HS-27A (cell line): ENCODE measurements around the gene MSANTD7.
"Not testable (repeated sequence)": the region's sequence is repeated elsewhere in the genome, so short reads cannot be mapped to it uniquely, and the experiment has no call there.

Source experiments
- DNase-seq: peaks from one replicate; pipeline ENCODE4 v3.0.0-alpha.2; 2012; ENCODE audit warnings: low read depth, missing footprints

Gene MSANTD7

GRCh38 chr10:14837003-14837756 is 926 bp upstream of the MSANTD7 start:
- no peak for DNase-seq

- no peak for DNase-seq
Measured at GRCh38 chr10:14838582-14839304, 637 bp downstream of the MSANTD7 start.

GRCh38 chr10:14839305-14839695 is 1.2 kb downstream of the MSANTD7 start:
- no peak for DNase-seq

GRCh38 chr10:14840178-14840577 is 2.1 kb downstream of the MSANTD7 start:
- no peak for DNase-seq

GRCh38 chr10:14843327-14843988 is 5.4 kb downstream of the MSANTD7 start:
- no peak for DNase-seq

- no peak for DNase-seq
Measured at GRCh38 chr10:14844948-14845347, 6.8 kb downstream of the MSANTD7 start.

GRCh38 chr10:14852236-14852635 is 14.1 kb downstream of the MSANTD7 start:
- DNase-seq = no peak

GRCh38 chr10:14855453-14855852 is 17.3 kb downstream of the MSANTD7 start:
- DNase-seq = no peak

GRCh38 chr10:14858338-14858960 is 20.3 kb downstream of the MSANTD7 start:
- DNase-seq = no peak

GRCh38 chr10:14859043-14859442 is 20.9 kb downstream of the MSANTD7 start:
- no peak for DNase-seq

- no peak for DNase-seq
Measured at GRCh38 chr10:14859775-14860174, 21.7 kb downstream of the MSANTD7 start.

- DNase-seq = no peak
Measured at GRCh38 chr10:14860791-14861190, 22.7 kb downstream of the MSANTD7 start.

GRCh38 chr10:14864466-14864865 is 26.4 kb downstream of the MSANTD7 start:
- DNase-seq = not testable (repeated sequence)

GRCh38 chr10:14864871-14865270 is 26.8 kb downstream of the MSANTD7 start:
- DNase-seq = not testable (repeated sequence)

GRCh38 chr10:14873090-14873760 is 35.1 kb downstream of the MSANTD7 start:
- DNase-seq = peak; percentile 45

- DNase-seq = no peak
Measured at GRCh38 chr10:14875941-14876340, 37.8 kb downstream of the MSANTD7 start.

- DNase-seq = no peak
Measured at GRCh38 chr10:14876764-14877163, 38.7 kb downstream of the MSANTD7 start.

- DNase-seq = peak; percentile 48
Measured at GRCh38 chr10:14878266-14879123, 40.4 kb downstream of the MSANTD7 start, which contains the start of gene SUV39H2. TSS of gene SUV39H2 (plus strand) at chr10:14878866. CDS start at chr10:14878889, 23 bp downstream.

GRCh38 chr10:14879124-14879927 is 41.2 kb downstream of the MSANTD7 start:
- no peak for DNase-seq

GRCh38 chr10:14879928-14880193 is 41.8 kb downstream of the MSANTD7 start:
- DNase-seq = no peak
